IPS-18a (cell line): Measurements from ENCODE around the gene SCUBE1.

ENCODE experiments used
- H3K27ac ChIP-seq: one replicate; pipeline ENCODE4 v1.5.1; 2013; ENCODE audit warnings: low read length
- H3K27me3 ChIP-seq: one replicate; pipeline ENCODE4 v1.6.1; 2013; ENCODE audit warnings: mild to moderate bottlenecking, low read length; ENCODE audit not compliant: control insufficient read depth, insufficient read depth
- H3K36me3 ChIP-seq: one replicate; pipeline ENCODE4 v1.6.1; 2013; ENCODE audit warnings: low read depth, low read length; ENCODE audit not compliant: control insufficient read depth
- H3K4me1 ChIP-seq: one replicate; pipeline ENCODE4 v1.6.1; 2013; ENCODE audit warnings: low read depth, low read length; ENCODE audit not compliant: control insufficient read depth
- H3K4me3 ChIP-seq: one replicate; pipeline ENCODE4 v1.5.1; 2013; ENCODE audit warnings: low read length
- H3K9ac ChIP-seq: one replicate; pipeline ENCODE4 v1.6.1; 2013; ENCODE audit warnings: mild to moderate bottlenecking, low read length, moderate library complexity
- H3K9me3 ChIP-seq: one replicate; pipeline ENCODE4 v1.6.1; 2013; ENCODE audit warnings: low read depth, low read length; ENCODE audit not compliant: control insufficient read depth

The SCUBE1 gene

GRCh38 chr22:43158778-43159483, 184.2 kb downstream of the SCUBE1 start:
- no peak overlapping the region for H3K27ac ChIP-seq
- H3K9ac ChIP-seq: no peak overlapping the region
- no peak overlapping the region for H3K4me3 ChIP-seq
- H3K4me1 ChIP-seq: peaks cover 3% of the 10 kb centered on the region
- no peaks in the 10 kb centered on the region for H3K36me3 ChIP-seq
- H3K9me3 ChIP-seq: no peaks in the 10 kb centered on the region
- H3K27me3 ChIP-seq: no peaks in the 10 kb centered on the region

- H3K9ac ChIP-seq: no peak overlapping the region
- no peak overlapping the region for H3K27ac ChIP-seq
- H3K27me3 ChIP-seq: no peaks in the 10 kb centered on the region
- peaks cover 3% of the 10 kb centered on the region for H3K4me1 ChIP-seq
- no peaks in the 10 kb centered on the region for H3K36me3 ChIP-seq
- no peak overlapping the region for H3K4me3 ChIP-seq
- no peaks in the 10 kb centered on the region for H3K9me3 ChIP-seq
Measured at GRCh38 chr22:43157874-43158546, 185.2 kb downstream of the SCUBE1 start.

GRCh38 chr22:43156413-43156812, 186.8 kb downstream of the SCUBE1 start:
- Histone ChIP-seq H3K9ac (no peak overlapping the region), H3K4me3 (no peak overlapping the region), H3K27ac (no peak overlapping the region), H3K9me3 (no peaks in the 10 kb centered on the region), H3K27me3 (peaks cover 14% of the 10 kb centered on the region), H3K36me3 (no peaks in the 10 kb centered on the region), H3K4me1 (peaks cover 9% of the 10 kb centered on the region)

GRCh38 chr22:43155789-43156188, 187.4 kb downstream of the SCUBE1 start:
- Histone ChIP-seq H3K27ac (no peak overlapping the region), H3K4me3 (no peak overlapping the region)

GRCh38 chr22:43154887-43155536, 188.2 kb downstream of the SCUBE1 start:
- Histone ChIP-seq H3K27ac (no peak overlapping the region), H3K9ac (no peak overlapping the region), H3K27me3 (peaks cover 24% of the 10 kb centered on the region), H3K9me3 (no peaks in the 10 kb centered on the region), H3K4me3 (no peak overlapping the region), H3K36me3 (no peaks in the 10 kb centered on the region), H3K4me1 (peaks cover 9% of the 10 kb centered on the region)

More at GRCh38 chr22:43155789-43156188, 187.4 kb downstream of the SCUBE1 start:
- no peaks in the 10 kb centered on the region for H3K36me3 ChIP-seq
- H3K27me3 ChIP-seq: peaks cover 18% of the 10 kb centered on the region
- H3K9me3 ChIP-seq: no peaks in the 10 kb centered on the region
- H3K9ac ChIP-seq: no peak overlapping the region
- H3K4me1 ChIP-seq: peaks cover 9% of the 10 kb centered on the region

- no peaks in the 10 kb centered on the region for H3K9me3 ChIP-seq
- no peak overlapping the region for H3K9ac ChIP-seq
- H3K4me3 ChIP-seq: no peak overlapping the region
Measured at GRCh38 chr22:43153899-43154298, 189.3 kb downstream of the SCUBE1 start.

GRCh38 chr22:43152357-43153071, 190.7 kb downstream of the SCUBE1 start:
- no peaks in the 10 kb centered on the region for H3K9me3 ChIP-seq

More at GRCh38 chr22:43153899-43154298, 189.3 kb downstream of the SCUBE1 start:
- Histone ChIP-seq H3K4me1 (peaks cover 9% of the 10 kb centered on the region), H3K36me3 (no peaks in the 10 kb centered on the region), H3K27ac (no peak overlapping the region), H3K27me3 (peaks cover 24% of the 10 kb centered on the region)

GRCh38 chr22:43152003-43152356, 191.2 kb downstream of the SCUBE1 start:
- Histone ChIP-seq H3K4me3 (peak overlapping the region; percentile 56), H3K27ac (no peak overlapping the region), H3K4me1 (peaks cover 9% of the 10 kb centered on the region)

More at GRCh38 chr22:43152357-43153071, 190.7 kb downstream of the SCUBE1 start:
- Histone ChIP-seq H3K27ac (no peak overlapping the region), H3K27me3 (peaks cover 24% of the 10 kb centered on the region), H3K9ac (no peak overlapping the region), H3K36me3 (no peaks in the 10 kb centered on the region), H3K4me3 (peak overlapping the region; percentile 56), H3K4me1 (peaks cover 9% of the 10 kb centered on the region)

GRCh38 chr22:43151251-43152002, 191.7 kb downstream of the SCUBE1 start, which contains the start of gene TSPO:
TSS of gene TSPO (plus strand) at chr22:43151559. CDS start at chr22:43159239, 7,680 bp downstream.
- peaks cover 24% of the 10 kb centered on the region for H3K27me3 ChIP-seq
- no peaks in the 10 kb centered on the region for H3K9me3 ChIP-seq
- H3K4me1 ChIP-seq: peaks cover 5% of the 10 kb centered on the region
- H3K36me3 ChIP-seq: no peaks in the 10 kb centered on the region
- H3K4me3 ChIP-seq: peak within 1 kb of the TSS; percentile 56
- H3K27ac ChIP-seq: no peak within 1 kb of the TSS
- no peak within 1 kb of the TSS for H3K9ac ChIP-seq

More at GRCh38 chr22:43152003-43152356, 191.2 kb downstream of the SCUBE1 start:
- Histone ChIP-seq H3K36me3 (no peaks in the 10 kb centered on the region), H3K9ac (no peak overlapping the region), H3K9me3 (no peaks in the 10 kb centered on the region), H3K27me3 (peaks cover 24% of the 10 kb centered on the region)

- H3K4me3 ChIP-seq: peak overlapping the region; percentile 56
- no peaks in the 10 kb centered on the region for H3K36me3 ChIP-seq
- H3K9ac ChIP-seq: no peak overlapping the region
- H3K27ac ChIP-seq: no peak overlapping the region
- H3K9me3 ChIP-seq: no peaks in the 10 kb centered on the region
- peaks cover 5% of the 10 kb centered on the region for H3K4me1 ChIP-seq
- H3K27me3 ChIP-seq: peaks cover 24% of the 10 kb centered on the region
Measured at GRCh38 chr22:43150731-43151206, 192.4 kb downstream of the SCUBE1 start.
